ENCODE results near the gene TRIM15. TPM values are rescaled to one million over a fixed set of nuclear protein-coding genes. Genes with fewer than 3 reads are reported as not detected.

The TRIM15 gene
- total and polyA plus RNA-seq, 5 experiments from 2014 or later = not detected

- Mint-ChIP-seq H3K9me3 (no peaks in the 10 kb centered on the region), H3K4me3 (no peak overlapping the region), H3K27me3 (peaks cover 13 to 56% (median 30%) of the 10 kb centered on the region in 5 donors), H3K36me3 (no peaks in the 10 kb centered on the region), H3K27ac (no peak overlapping the region), H3K4me1 (peaks cover 0 to 5% (median 5%) of the 10 kb centered on the region in 4 donors)
- POLR2A ChIA-PET = no interaction called here
- no peak for DNase-seq
- ATAC-seq = no peak
These were observed 12.5 kb upstream of the TRIM15 start for GRCh38 chr6:30150671-30151395.

DNA sequence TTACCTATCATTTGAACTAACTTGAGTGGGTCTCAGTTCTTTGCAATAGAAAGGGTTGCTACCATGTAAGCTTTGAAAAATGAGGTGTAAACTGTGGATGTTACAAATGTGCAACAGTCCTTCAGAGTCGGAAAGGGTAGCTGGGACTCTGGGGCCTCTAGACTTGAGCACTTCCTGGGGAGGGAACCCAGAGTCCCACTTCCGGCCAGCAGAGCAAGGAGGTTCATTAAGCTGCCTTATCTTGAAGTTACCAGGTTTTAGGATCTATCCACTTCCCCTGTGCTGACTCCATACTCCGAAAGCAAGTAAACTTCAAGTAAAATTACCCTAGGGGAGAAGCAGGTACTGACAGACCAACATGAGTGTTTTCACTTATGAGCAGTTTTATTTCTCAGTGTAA, 11.8 kb upstream of the TRIM15 start:
- H3K4me1 Mint-ChIP-seq = peaks cover 0 to 5% (median 5%) of the 10 kb centered on the region in 4 donors
- peaks cover 18 to 55% (median 35%) of the 10 kb centered on the region in 5 donors for H3K27me3 Mint-ChIP-seq
- H3K27ac Mint-ChIP-seq = no peak overlapping the region
- POLR2A ChIA-PET = no interaction called here
- H3K9me3 Mint-ChIP-seq = no peaks in the 10 kb centered on the region
- DNase-seq (no peak), ATAC-seq (no peak)
- H3K36me3 Mint-ChIP-seq = no peaks in the 10 kb centered on the region
- H3K4me3 Mint-ChIP-seq = no peak overlapping the region

GRCh38 chr6:30152016-30152673, 11.2 kb upstream of the TRIM15 start:
- Mint-ChIP-seq H3K4me3 (no peak overlapping the region), H3K27ac (no peak overlapping the region), H3K36me3 (no peaks in the 10 kb centered on the region), H3K9me3 (no peaks in the 10 kb centered on the region), H3K27me3 (peaks cover 17 to 54% (median 35%) of the 10 kb centered on the region in 5 donors), H3K4me1 (peaks cover 0 to 5% (median 5%) of the 10 kb centered on the region in 4 donors)
- POLR2A ChIA-PET = no interaction called here
- ATAC-seq = no peak
- DNase-seq = no peak

DNA sequence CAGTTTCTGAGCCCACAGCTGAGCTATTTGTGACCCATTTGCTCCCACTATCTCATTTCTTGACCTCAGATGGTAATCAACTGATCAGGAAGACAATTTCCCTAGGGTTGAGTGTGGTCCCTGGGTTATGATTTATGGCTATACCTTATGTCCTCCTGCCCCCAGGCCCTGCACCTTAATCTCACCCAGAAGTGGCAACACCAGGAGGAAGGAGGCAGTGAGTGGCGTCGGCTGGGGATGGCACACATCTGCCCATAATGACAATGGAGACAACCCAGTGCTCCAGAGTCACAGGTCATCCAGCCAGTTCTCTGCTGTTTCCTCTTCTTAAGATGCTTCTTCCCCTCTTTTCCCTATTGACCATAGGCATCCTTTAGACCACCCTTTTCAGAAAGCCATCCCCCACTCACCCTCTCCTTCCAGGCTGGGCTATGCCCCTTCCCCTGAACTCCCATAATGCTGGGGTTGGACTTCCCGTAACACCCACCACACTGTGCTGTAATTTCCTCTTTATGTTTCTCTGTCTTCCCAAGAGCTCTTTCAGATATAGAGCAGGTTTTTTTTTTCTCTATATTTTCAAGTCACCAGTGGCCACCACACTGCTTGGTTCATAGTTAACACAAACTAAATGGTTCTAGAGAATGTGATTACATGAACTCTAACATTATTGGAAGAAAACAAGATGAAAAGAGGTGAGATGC, 10.3 kb upstream of the TRIM15 start:
- H3K36me3 Mint-ChIP-seq = no peaks in the 10 kb centered on the region
- H3K27ac Mint-ChIP-seq = no peak overlapping the region
- H3K9me3 Mint-ChIP-seq = no peaks in the 10 kb centered on the region
- no peak overlapping the region for H3K4me3 Mint-ChIP-seq
- POLR2A ChIA-PET = no interaction called here
- H3K27me3 Mint-ChIP-seq = peaks cover 13 to 49% (median 32%) of the 10 kb centered on the region in 5 donors
- DNase-seq = no peak
- ATAC-seq = no peak
- peaks cover 2 to 5% (median 4%) of the 10 kb centered on the region in 4 donors for H3K4me1 Mint-ChIP-seq

DNA sequence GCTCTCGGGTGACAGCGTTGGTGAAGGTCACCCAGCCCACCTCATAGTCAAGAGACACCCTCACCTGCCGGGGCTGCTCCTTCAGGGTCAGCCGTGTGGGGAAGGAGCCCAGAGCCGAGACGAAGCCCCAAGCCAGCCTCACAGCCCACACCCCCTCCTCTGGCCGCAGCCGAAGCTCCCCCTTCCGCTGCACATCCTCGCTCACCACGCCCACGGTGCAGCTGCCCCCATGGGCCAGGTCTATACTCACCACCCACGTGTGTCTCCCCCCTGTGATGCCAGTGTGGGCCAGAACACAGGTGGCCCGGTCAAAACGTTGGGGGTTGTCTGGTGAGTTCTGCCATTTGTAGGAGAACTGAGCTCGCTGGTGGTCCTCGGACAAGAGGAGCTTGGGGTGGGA, 9.3 kb upstream of the TRIM15 start:
- H3K36me3 Mint-ChIP-seq = no peaks in the 10 kb centered on the region
- DNase-seq (no peak), ATAC-seq (no peak)
- POLR2A ChIA-PET = no interaction called here
- no peak overlapping the region for H3K27ac Mint-ChIP-seq
- H3K9me3 Mint-ChIP-seq = no peaks in the 10 kb centered on the region
- H3K27me3 Mint-ChIP-seq = peaks cover 11 to 45% (median 34%) of the 10 kb centered on the region in 5 donors
- no peak overlapping the region for H3K4me3 Mint-ChIP-seq
- H3K4me1 Mint-ChIP-seq = peaks cover 2 to 5% (median 4%) of the 10 kb centered on the region in 4 donors

DNA sequence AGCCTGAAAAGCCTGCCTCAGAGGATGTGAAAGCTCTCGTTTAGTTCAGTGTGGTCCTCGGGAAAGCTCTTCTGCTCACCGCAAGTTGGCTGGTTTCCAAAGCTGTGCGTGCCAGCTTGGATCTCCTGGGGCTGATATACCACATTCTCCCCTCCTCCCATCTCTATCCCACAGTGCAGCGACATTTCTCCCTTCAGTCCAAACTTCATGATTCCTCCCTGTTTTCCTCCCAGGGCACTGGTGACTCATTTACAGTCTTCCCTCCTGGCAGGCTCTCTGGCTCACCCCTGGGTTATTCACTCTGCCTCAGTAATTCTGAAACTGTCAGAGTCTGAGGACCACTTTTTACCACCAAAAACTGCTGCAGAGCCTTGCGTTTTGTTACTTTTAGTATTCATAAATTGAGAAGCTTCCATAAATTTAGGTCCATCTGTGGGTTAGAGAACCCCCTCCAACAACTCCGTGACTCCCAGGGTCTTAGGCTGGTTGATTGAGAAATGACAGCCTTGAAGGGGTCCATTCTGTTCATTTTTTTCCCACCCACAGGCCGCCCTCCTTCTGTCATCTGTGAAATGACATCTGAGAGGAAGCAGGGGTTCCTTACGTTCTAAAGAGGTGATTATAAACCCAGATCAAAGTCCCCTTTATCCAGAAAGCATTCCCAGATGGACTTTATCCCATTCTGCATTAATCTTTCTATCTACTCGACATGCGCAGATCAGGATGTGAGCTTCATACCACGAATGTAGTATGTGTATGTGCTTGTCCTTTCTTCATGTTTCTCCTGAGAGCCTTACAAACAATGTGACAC, 8.4 kb upstream of the TRIM15 start:
- no peak for DNase-seq
- no peak overlapping the region for H3K27ac Mint-ChIP-seq
- no peak overlapping the region for H3K4me3 Mint-ChIP-seq
- H3K36me3 Mint-ChIP-seq = no peaks in the 10 kb centered on the region
- no peak for ATAC-seq
- peaks cover 14 to 42% (median 34%) of the 10 kb centered on the region in 5 donors for H3K27me3 Mint-ChIP-seq
- H3K9me3 Mint-ChIP-seq = no peaks in the 10 kb centered on the region
- H3K4me1 Mint-ChIP-seq = peaks cover 2 to 5% (median 4%) of the 10 kb centered on the region in 4 donors
- POLR2A ChIA-PET = interaction anchor here (0.6 kb wide), 1 partner anchor 52 kb away, joined by 3 read pairs; no protein-coding TSS in a partner anchor

DNA sequence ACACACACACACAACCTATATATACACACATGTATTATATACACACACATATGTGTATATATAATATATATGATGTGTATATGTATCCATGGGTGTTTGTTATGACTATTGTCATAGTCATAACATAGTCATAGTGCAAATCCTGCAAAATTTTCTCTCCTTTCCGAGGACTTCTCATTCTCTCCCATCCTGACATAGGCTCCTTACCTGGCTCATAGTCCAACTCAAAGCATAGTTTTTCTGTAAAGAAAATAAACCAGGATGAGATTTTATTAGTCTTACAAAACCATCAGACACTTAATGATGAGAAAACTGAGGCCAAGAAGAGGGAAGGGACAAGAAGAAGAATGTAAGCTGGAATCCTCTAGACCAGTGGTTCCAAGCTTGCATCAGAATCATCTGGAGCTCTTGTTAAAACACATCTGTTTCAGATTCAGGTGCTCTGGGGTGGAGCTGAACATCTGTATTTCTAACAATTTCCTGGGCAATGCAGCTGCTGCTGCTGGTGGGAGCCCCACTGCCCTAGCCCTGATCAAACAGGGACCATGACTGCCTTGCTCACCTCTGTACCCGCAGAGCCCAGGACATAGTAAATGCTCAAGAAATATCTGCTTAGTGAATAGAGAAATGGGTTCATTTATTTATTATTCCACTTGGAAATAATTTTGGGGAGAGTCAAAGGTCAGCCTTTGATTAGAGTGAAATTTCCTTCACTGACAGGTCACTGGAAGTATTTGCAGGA, 7.7 kb upstream of the TRIM15 start:
- Mint-ChIP-seq H3K4me1 (peaks cover 2 to 5% (median 4%) of the 10 kb centered on the region in 4 donors), H3K27ac (no peak overlapping the region), H3K9me3 (no peaks in the 10 kb centered on the region), H3K4me3 (no peak overlapping the region), H3K27me3 (peaks cover 11 to 38% (median 26%) of the 10 kb centered on the region in 5 donors), H3K36me3 (no peaks in the 10 kb centered on the region)
- POLR2A ChIA-PET = no interaction called here
- ATAC-seq (no peak), DNase-seq (no peak)

DNA sequence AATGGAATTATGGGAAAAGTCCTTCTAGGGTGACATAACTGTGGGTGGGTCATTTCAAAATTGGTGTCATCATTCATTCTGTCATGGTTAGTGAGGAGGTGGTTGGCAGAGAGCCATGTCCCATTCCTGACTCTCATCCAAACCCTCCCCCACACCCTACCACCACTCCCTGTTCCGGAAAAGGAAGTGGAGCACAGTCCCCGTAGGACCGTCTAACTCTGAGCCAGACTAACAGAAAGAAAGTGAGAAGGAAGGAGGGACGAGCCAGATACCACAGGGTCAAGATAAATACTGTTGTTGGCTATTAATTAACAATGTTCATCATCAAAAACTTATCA, 7.1 kb upstream of the TRIM15 start:
- Mint-ChIP-seq H3K9me3 (no peaks in the 10 kb centered on the region), H3K27me3 (peaks cover 11 to 36% (median 24%) of the 10 kb centered on the region in 5 donors), H3K4me3 (no peak overlapping the region), H3K27ac (no peak overlapping the region), H3K36me3 (no peaks in the 10 kb centered on the region), H3K4me1 (peaks cover 2 to 5% (median 4%) of the 10 kb centered on the region in 4 donors)
- ATAC-seq = no peak
- POLR2A ChIA-PET = no interaction called here
- DNase-seq = no peak

GRCh38 chr6:30156774-30157173, 6.6 kb upstream of the TRIM15 start:
- Mint-ChIP-seq H3K27ac (no peak overlapping the region), H3K4me3 (no peak overlapping the region), H3K27me3 (peaks cover 11 to 36% (median 24%) of the 10 kb centered on the region in 5 donors), H3K4me1 (peaks cover 0 to 2% (median under 1%) of the 10 kb centered on the region in 4 donors), H3K36me3 (no peaks in the 10 kb centered on the region), H3K9me3 (no peaks in the 10 kb centered on the region)
- no peak for ATAC-seq
- POLR2A ChIA-PET = no interaction called here
- DNase-seq = no peak

DNA sequence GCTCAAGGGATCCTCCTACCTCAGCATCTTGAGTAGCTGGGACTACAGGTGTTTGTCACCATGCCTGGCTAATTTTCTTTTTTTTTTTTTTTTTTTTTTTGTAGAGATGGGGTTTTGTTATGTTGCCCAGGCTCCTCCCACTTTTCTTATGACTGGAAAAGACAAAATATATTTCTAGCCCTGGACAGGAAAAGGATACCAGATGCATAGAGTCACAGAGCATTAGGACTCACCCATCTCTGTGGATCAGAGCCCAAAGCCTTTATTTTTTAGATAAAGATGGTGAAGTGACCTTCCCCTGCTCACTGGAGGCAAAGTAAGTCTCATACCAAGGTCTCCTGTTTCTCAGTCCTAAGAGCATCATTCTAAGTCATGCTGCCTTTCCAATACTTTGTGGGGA, 5.8 kb upstream of the TRIM15 start:
- H3K9me3 Mint-ChIP-seq = no peaks in the 10 kb centered on the region
- H3K4me1 Mint-ChIP-seq = peaks cover 0 to 4% (median under 1%) of the 10 kb centered on the region in 4 donors
- H3K36me3 Mint-ChIP-seq = no peaks in the 10 kb centered on the region
- no peak for DNase-seq
- POLR2A ChIA-PET = no interaction called here
- ATAC-seq = no peak
- peaks cover 11 to 36% (median 24%) of the 10 kb centered on the region in 5 donors for H3K27me3 Mint-ChIP-seq
- H3K4me3 Mint-ChIP-seq = no peak overlapping the region
- no peak overlapping the region for H3K27ac Mint-ChIP-seq

DNA sequence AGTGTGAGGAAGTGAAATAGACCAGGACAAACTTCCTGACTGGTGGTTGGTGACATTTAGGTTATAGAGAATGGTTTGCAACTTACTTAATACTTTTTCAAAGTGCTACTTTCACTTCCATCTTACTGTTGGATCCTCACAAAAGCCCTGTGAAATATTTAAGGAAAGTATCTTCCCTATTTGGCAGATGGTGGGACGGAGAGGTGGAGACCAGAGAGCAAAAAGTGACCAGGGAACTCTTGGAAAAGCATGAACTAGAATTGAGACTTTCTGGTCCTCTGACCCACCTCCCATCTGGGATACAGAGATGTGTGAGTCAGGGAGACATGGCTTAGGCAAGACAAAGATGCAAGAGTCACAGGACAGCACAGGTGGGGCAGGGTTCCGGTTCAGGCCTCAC, 5.3 kb upstream of the TRIM15 start:
- H3K4me1 Mint-ChIP-seq = peaks cover 0 to 6% (median 1%) of the 10 kb centered on the region in 4 donors
- POLR2A ChIA-PET = no interaction called here
- H3K36me3 Mint-ChIP-seq = no peaks in the 10 kb centered on the region
- no peak overlapping the region for H3K4me3 Mint-ChIP-seq
- peaks cover 11 to 32% (median 24%) of the 10 kb centered on the region in 5 donors for H3K27me3 Mint-ChIP-seq
- ATAC-seq (no peak), DNase-seq (no peak)
- H3K27ac Mint-ChIP-seq = no peak overlapping the region
- no peaks in the 10 kb centered on the region for H3K9me3 Mint-ChIP-seq

- Mint-ChIP-seq H3K9me3 (no peaks in the 10 kb centered on the region), H3K36me3 (no peaks in the 10 kb centered on the region), H3K27me3 (peaks cover 11 to 34% (median 24%) of the 10 kb centered on the region in 5 donors), H3K27ac (no peak overlapping the region), H3K4me1 (peaks cover 0 to 9% (median 2%) of the 10 kb centered on the region in 4 donors), H3K4me3 (no peak overlapping the region)
- ATAC-seq (no peak), DNase-seq (no peak)
- POLR2A ChIA-PET = no interaction called here
These were observed 4.8 kb upstream of the TRIM15 start for GRCh38 chr6:30158475-30159040.
